ENCODE results near the gene FUT7. TPM values are rescaled to one million over a fixed set of nuclear protein-coding genes. Genes with fewer than 3 reads are reported as not detected.
A peak's percentile ranks its signal among the peaks of the same experiment; 100 is the strongest.

Gene FUT7
- total and polyA plus RNA-seq, 3 donors from 2014 or later, result 0.06 to 0.24 (median 0.24) TPM

GRCh38 chr9:136980669-136981478 is 51.0 kb downstream of the FUT7 start:
- Histone ChIP-seq H3K27me3 (no peaks in the 10 kb centered on the region), H3K4me1 (peaks cover 44% of the 10 kb centered on the region), H3K9me3 (no peaks in the 10 kb centered on the region), H3K27ac (peak overlapping the region in 1 of 2 donors; percentile 77), H3K36me3 (ENCODE audit: low read depth, missing control alignments) (no peaks in the 10 kb centered on the region), H3K4me3 (peak overlapping the region in 1 of 2 donors; percentile 67)
- 64 to 71% methylated on average over 8 to 16 of the region's 16 CpGs for WGBS, 2 donors
- no peak for DNase-seq
- intact Hi-C loops (cut with DNase I; ENCODE audit: low total_unique reads), result no loop called here
- TF ChIP-seq POLR2A (IDR thresholded peaks at IDR 0.05) (no peak), CTCF (IDR thresholded peaks at IDR 0.05) (no peak)

Other genes starting within 250 kb of the FUT7 start
Only the 30 nearest of the 38 such genes appear.
- 10 to 100 TPM; 13.1 to 24.6 TPM for gene AJM1, start 189.6 kb downstream of the FUT7 start, total RNA-seq
- gene AJM1, start 189.6 kb downstream of the FUT7 start, polyA plus RNA-seq (ENCODE audit: insufficient read depth, low read depth, low replicate concordance), result 4.0 TPM
- gene PHPT1, start 182.7 kb downstream of the FUT7 start, total RNA-seq, result 100 to 1,000 TPM; 134 to 146 TPM
- gene PHPT1, start 182.7 kb downstream of the FUT7 start, polyA plus RNA-seq (ENCODE audit: insufficient read depth, low read depth, low replicate concordance), result 146 TPM
- gene MAMDC4, start 179.7 kb downstream of the FUT7 start, total RNA-seq, result 10 to 100 TPM; 18.3 to 21.9 TPM
- 8.1 TPM for gene MAMDC4, start 179.7 kb downstream of the FUT7 start, polyA plus RNA-seq (ENCODE audit: insufficient read depth, low read depth, low replicate concordance)
- gene EDF1, start 165.8 kb downstream of the FUT7 start, total RNA-seq, result 100 to 1,000 TPM; 278 to 330 TPM
- gene EDF1, start 165.8 kb downstream of the FUT7 start, polyA plus RNA-seq (ENCODE audit: insufficient read depth, low read depth, low replicate concordance), result 368 TPM
- gene TRAF2, start 145.6 kb downstream of the FUT7 start, total RNA-seq, result 10 to 100 TPM; 23.7 to 32.9 TPM
- gene TRAF2, start 145.6 kb downstream of the FUT7 start, polyA plus RNA-seq (ENCODE audit: insufficient read depth, low read depth, low replicate concordance), result 21.9 TPM
- 100 to 1,000 TPM; 509 to 749 TPM for gene FBXW5, start 87.3 kb downstream of the FUT7 start, total RNA-seq
- 452 TPM for gene FBXW5, start 87.3 kb downstream of the FUT7 start, polyA plus RNA-seq (ENCODE audit: insufficient read depth, low read depth, low replicate concordance)
- 1 to 10 TPM; 4.6 to 4.9 TPM for gene C8G, start 86.8 kb downstream of the FUT7 start, total RNA-seq
- 4.6 TPM for gene C8G, start 86.8 kb downstream of the FUT7 start, polyA plus RNA-seq (ENCODE audit: insufficient read depth, low read depth, low replicate concordance)
- 10 to 100 TPM; 11.5 to 27.8 TPM for gene LCN12, start 79.8 kb downstream of the FUT7 start, total RNA-seq
- 27.1 TPM for gene LCN12, start 79.8 kb downstream of the FUT7 start, polyA plus RNA-seq (ENCODE audit: insufficient read depth, low read depth, low replicate concordance)
- 1,000 to 10,000 TPM; 5,554 to 5,948 TPM for gene PTGDS, start 54.6 kb downstream of the FUT7 start, total RNA-seq
- 4,976 TPM for gene PTGDS, start 54.6 kb downstream of the FUT7 start, polyA plus RNA-seq (ENCODE audit: insufficient read depth, low read depth, low replicate concordance)
- gene LCNL1, start 49.1 kb downstream of the FUT7 start, total RNA-seq, result 100 to 1,000 TPM in 1 of 2 donors, 10 to 100 TPM in 1; 59.3 to 131 TPM
- gene LCNL1, start 49.1 kb downstream of the FUT7 start, polyA plus RNA-seq (ENCODE audit: insufficient read depth, low read depth, low replicate concordance), result 17.5 TPM
- 10 to 100 TPM; 47.8 to 56.6 TPM for gene PAXX, start 39.7 kb downstream of the FUT7 start, total RNA-seq
- 25.9 TPM for gene PAXX, start 39.7 kb downstream of the FUT7 start, polyA plus RNA-seq (ENCODE audit: insufficient read depth, low read depth, low replicate concordance)
- 1 to 10 TPM; 1.8 to 1.9 TPM for gene CLIC3, start 35.5 kb downstream of the FUT7 start, total RNA-seq
- 2.8 TPM for gene CLIC3, start 35.5 kb downstream of the FUT7 start, polyA plus RNA-seq (ENCODE audit: insufficient read depth, low read depth, low replicate concordance)
- 10 to 100 TPM; 56.0 to 65.5 TPM for gene ABCA2, start 3.9 kb downstream of the FUT7 start, total RNA-seq
- 33.6 TPM for gene ABCA2, start 3.9 kb downstream of the FUT7 start, polyA plus RNA-seq (ENCODE audit: insufficient read depth, low read depth, low replicate concordance)
- 100 to 1,000 TPM in 1 of 2 donors, 10 to 100 TPM in 1; 75.9 to 103 TPM for gene NPDC1, start 14.1 kb upstream of the FUT7 start, total RNA-seq
- 47.7 TPM for gene NPDC1, start 14.1 kb upstream of the FUT7 start, polyA plus RNA-seq (ENCODE audit: insufficient read depth, low read depth, low replicate concordance)
- gene ENTPD2, start 22.0 kb upstream of the FUT7 start, total RNA-seq, result 1 to 10 TPM; 5.7 to 9.6 TPM
- gene ENTPD2, start 22.0 kb upstream of the FUT7 start, polyA plus RNA-seq (ENCODE audit: insufficient read depth, low read depth, low replicate concordance), result 8.5 TPM
- 1 to 10 TPM; 1.4 to 1.7 TPM for gene SAPCD2, start 38.5 kb upstream of the FUT7 start, total RNA-seq
- gene SAPCD2, start 38.5 kb upstream of the FUT7 start, polyA plus RNA-seq (ENCODE audit: insufficient read depth, low read depth, low replicate concordance), result 0.78 TPM
- 10 to 100 TPM in 1 of 2 donors, 1 to 10 TPM in 1; 7.2 to 10.1 TPM for gene UAP1L1, start 45.4 kb upstream of the FUT7 start, total RNA-seq
- gene UAP1L1, start 45.4 kb upstream of the FUT7 start, polyA plus RNA-seq (ENCODE audit: insufficient read depth, low read depth, low replicate concordance), result 6.9 TPM
- gene MAN1B1, start 54.9 kb upstream of the FUT7 start, total RNA-seq, result 100 to 1,000 TPM; 122 to 124 TPM
- 62.2 TPM for gene MAN1B1, start 54.9 kb upstream of the FUT7 start, polyA plus RNA-seq (ENCODE audit: insufficient read depth, low read depth, low replicate concordance)
- 100 to 1,000 TPM; 207 to 215 TPM for gene DPP7, start 82.6 kb upstream of the FUT7 start, total RNA-seq
- gene DPP7, start 82.6 kb upstream of the FUT7 start, polyA plus RNA-seq (ENCODE audit: insufficient read depth, low read depth, low replicate concordance), result 242 TPM
- 1 to 10 TPM; 1.5 to 3.8 TPM for gene GRIN1, start 107.1 kb upstream of the FUT7 start, total RNA-seq
- 0.79 TPM for gene GRIN1, start 107.1 kb upstream of the FUT7 start, polyA plus RNA-seq (ENCODE audit: insufficient read depth, low read depth, low replicate concordance)
- gene LRRC26, start 138.0 kb upstream of the FUT7 start, total RNA-seq, result 1 to 10 TPM; 2.4 to 5.1 TPM
- not detected for gene LRRC26, start 138.0 kb upstream of the FUT7 start, polyA plus RNA-seq (ENCODE audit: insufficient read depth, low read depth, low replicate concordance)
- 10 to 100 TPM; 19.8 to 37.9 TPM for gene TMEM210, start 140.0 kb upstream of the FUT7 start, total RNA-seq
- 83.2 TPM for gene TMEM210, start 140.0 kb upstream of the FUT7 start, polyA plus RNA-seq (ENCODE audit: insufficient read depth, low read depth, low replicate concordance)
- 10 to 100 TPM; 91.0 to 98.5 TPM for gene ANAPC2, start 156.5 kb upstream of the FUT7 start, total RNA-seq
- 80.6 TPM for gene ANAPC2, start 156.5 kb upstream of the FUT7 start, polyA plus RNA-seq (ENCODE audit: insufficient read depth, low read depth, low replicate concordance)
- 100 to 1,000 TPM; 134 to 137 TPM for gene SSNA1, start 156.6 kb upstream of the FUT7 start, total RNA-seq
- gene SSNA1, start 156.6 kb upstream of the FUT7 start, polyA plus RNA-seq (ENCODE audit: insufficient read depth, low read depth, low replicate concordance), result 211 TPM
- gene TPRN, start 168.7 kb upstream of the FUT7 start, total RNA-seq, result 10 to 100 TPM; 25.9 to 35.2 TPM
- 17.2 TPM for gene TPRN, start 168.7 kb upstream of the FUT7 start, polyA plus RNA-seq (ENCODE audit: insufficient read depth, low read depth, low replicate concordance)
- 10 to 100 TPM; 48.0 to 51.2 TPM for gene TMEM203, start 173.6 kb upstream of the FUT7 start, total RNA-seq
- 36.3 TPM for gene TMEM203, start 173.6 kb upstream of the FUT7 start, polyA plus RNA-seq (ENCODE audit: insufficient read depth, low read depth, low replicate concordance)
- gene NDOR1, start 173.6 kb upstream of the FUT7 start, total RNA-seq, result 10 to 100 TPM; 27.5 to 29.1 TPM
- gene NDOR1, start 173.6 kb upstream of the FUT7 start, polyA plus RNA-seq (ENCODE audit: insufficient read depth, low read depth, low replicate concordance), result 21.9 TPM
- 1 to 10 TPM; 3.0 to 4.1 TPM for gene RNF208, start 190.2 kb upstream of the FUT7 start, total RNA-seq
- 7.7 TPM for gene RNF208, start 190.2 kb upstream of the FUT7 start, polyA plus RNA-seq (ENCODE audit: insufficient read depth, low read depth, low replicate concordance)
- gene CYSRT1, start 193.1 kb upstream of the FUT7 start, total RNA-seq, result 1 to 10 TPM; 3.7 to 5.6 TPM
- gene CYSRT1, start 193.1 kb upstream of the FUT7 start, polyA plus RNA-seq (ENCODE audit: insufficient read depth, low read depth, low replicate concordance), result 3.0 TPM
- under 1 TPM; 0.37 to 0.71 TPM for gene RNF224, start 195.4 kb upstream of the FUT7 start, total RNA-seq
- 0.17 TPM for gene RNF224, start 195.4 kb upstream of the FUT7 start, polyA plus RNA-seq (ENCODE audit: insufficient read depth, low read depth, low replicate concordance)